GM12878 (cell line): Measurements from ENCODE around the gene IL17RC. TPM values are rescaled to one million over a fixed set of nuclear protein-coding genes. Genes with fewer than 3 reads are reported as not detected.

Source experiments
- ATAC-seq: fragments of 200-7000 bp; cut with Tn5 transposase; 3 replicates; pipeline ENCODE4 v1.9.1; 2020; ENCODE audit warnings: mild to moderate bottlenecking, moderate library complexity
- BruUV-seq: library from RNA; stranded (reverse); fragments of 400-500 nt; replicated peaks from 2 replicates; lab custom pipeline; 2021; lab: Mats Ljungman, UMichigan
- CTCF ChIA-PET: fragments of 300-600 bp; sonication (Branson Sonifier 250); formaldehyde crosslinking; extraction: SDS; loops from one replicate; lab custom pipeline; 2021; ENCODE audit warnings: inconsistent platforms; lab: Yijun Ruan, JAX
- POLR2A ChIA-PET: fragments of 350-600 bp; formaldehyde crosslinking; extraction: SDS; loops from one replicate; lab custom pipeline; 2021; ENCODE audit warnings: inconsistent platforms; lab: Charles Lee
- RAD21 ChIA-PET: fragments of 300-600 bp; sonication (Branson Sonifier 250); formaldehyde crosslinking; loops from one replicate; lab custom pipeline; 2023; ENCODE audit warnings: antibody characterized with exemption; ENCODE audit not compliant: unreplicated experiment; lab: Charles Lee
- SMC1A ChIA-PET: fragments of 300-600 bp; sonication (Branson Sonifier 250); formaldehyde crosslinking; loops from one replicate; lab custom pipeline; 2023; ENCODE audit not compliant: unreplicated experiment, uncharacterized antibody; lab: Charles Lee
- DNase-seq: peaks from one replicate; pipeline ENCODE4 v3.0.0-alpha.2; 2011; ENCODE audit warnings: low read depth, low spot score
- FAIRE-seq: peaks from 3 replicates; lab custom pipeline; 2011; peaks lifted over from hg19 to GRCh38; lab: Jason Lieb, UNC
- H2AFZ ChIP-seq: 2 replicates; pipeline ENCODE4 v1.6.0; 2011; ENCODE audit warnings: low read depth, low read length, control low read depth; ENCODE audit not compliant: control insufficient read depth
- H3K27ac ChIP-seq: 2 replicates; pipeline ENCODE4 v1.5.1; 2011; ENCODE audit warnings: control low read depth; ENCODE audit not compliant: control insufficient read depth, insufficient read depth
- H3K27me3 ChIP-seq, 2 experiments: replicated peaks in 1 of 2; 2 replicates each; pipeline versions ENCODE4 v1.6.0 to v1.6.1; 2011; ENCODE audit warnings: low read length in 1 of 2; ENCODE audit not compliant: control insufficient read depth in 2 of 2, insufficient read depth in 2 of 2
- H3K36me3 ChIP-seq, 2 experiments: 2 replicates each; pipeline ENCODE4 v1.5.1; 2011; ENCODE audit warnings: low read length in 1 of 2; ENCODE audit not compliant: control insufficient read depth in 2 of 2, insufficient read depth in 2 of 2
- H3K4me1 ChIP-seq: 2 replicates; pipeline ENCODE4 v1.6.1; 2011; ENCODE audit warnings: mild to moderate bottlenecking, low read length, moderate library complexity, mixed read lengths; ENCODE audit not compliant: control insufficient read depth, insufficient read depth
- H3K4me2 ChIP-seq: 2 replicates; pipeline ENCODE4 v1.6.0; 2011; ENCODE audit warnings: control low read depth; ENCODE audit not compliant: control insufficient read depth, insufficient read depth
- H3K4me3 ChIP-seq: fragments of 200-600 bp; sonication (generic); 2 replicates; pipeline ENCODE4 v1.5.1; 2016
- H3K79me2 ChIP-seq: 2 replicates; pipeline ENCODE4 v1.6.0; 2011; ENCODE audit warnings: low read length; ENCODE audit not compliant: control insufficient read depth, insufficient read depth
- H3K9ac ChIP-seq: 2 replicates; pipeline ENCODE4 v1.8.0; 2011; ENCODE audit warnings: low read length, control low read depth, mixed read lengths; ENCODE audit not compliant: control insufficient read depth, insufficient read depth
- H3K9me3 ChIP-seq: replicated peaks from 3 replicates; pipeline ENCODE4 v1.5.1; 2011; ENCODE audit warnings: mild to moderate bottlenecking, low read length; ENCODE audit not compliant: control insufficient read depth, insufficient read depth
- H4K20me1 ChIP-seq: 2 replicates; pipeline ENCODE4 v1.6.0; 2011; ENCODE audit not compliant: control insufficient read depth, insufficient read depth
- ASH2L ChIP-seq: fragments of 300-600, 200-600 bp; sonication (generic); IDR thresholded peaks from 2 replicates; pipeline ENCODE4 v1.6.1; 2017; ENCODE audit warnings: low read depth, mild to moderate bottlenecking, borderline replicate concordance
- MEF2A ChIP-seq: IDR thresholded peaks from 2 replicates; pipeline ENCODE4 v1.6.1; 2011; ENCODE audit warnings: low read depth, mild to moderate bottlenecking, low read length, moderate library complexity; ENCODE audit not compliant: insufficient read depth
- MTA3 ChIP-seq: IDR thresholded peaks from 2 replicates; pipeline ENCODE4 v1.6.1; 2012; ENCODE audit warnings: low read length, inconsistent platforms, borderline replicate concordance
- MXI1 ChIP-seq: fragments of 150-350 bp; IDR thresholded peaks from 2 replicates; pipeline ENCODE4 v1.6.1; 2011; ENCODE audit warnings: low read depth, mild to moderate bottlenecking, inconsistent platforms, low read length, improper control_type of control experiment
- NR2C2 ChIP-seq: IDR thresholded peaks from 2 replicates; pipeline ENCODE4 v1.6.1; 2011; ENCODE audit warnings: borderline replicate concordance, low read depth; ENCODE audit not compliant: control insufficient read depth, insufficient read length
- POLR2A ChIP-seq: IDR thresholded peaks from 2 replicates; pipeline ENCODE4 v1.6.1; 2011; ENCODE audit warnings: low read depth, mild to moderate bottlenecking, low read length
- RAD51 ChIP-seq: fragments of 450-650 bp; IDR thresholded peaks from 2 replicates; pipeline ENCODE4 v1.6.1; 2016; ENCODE audit warnings: moderate library complexity, mild to moderate bottlenecking, inconsistent platforms
- YY1 ChIP-seq: IDR thresholded peaks from 2 replicates; pipeline ENCODE4 v1.6.1; 2011; ENCODE audit warnings: low read depth, mild to moderate bottlenecking, low read length
- ZNF274 ChIP-seq: IDR thresholded peaks from one replicate; pipeline ENCODE4 v1.8.0; 2011; ENCODE audit not compliant: insufficient read length, insufficient read depth
- ZSCAN29 ChIP-seq: fragments of 450-650 bp; IDR thresholded peaks from 2 replicates; pipeline ENCODE4 v1.6.1; 2017; ENCODE audit warnings: mild to moderate bottlenecking, moderate library complexity
- WGBS: methylation state at CpG from one replicate; pipeline ENCODE4 v1.1.6; 2016; ENCODE audit warnings: low lambda C conversion rate; ENCODE audit not compliant: insufficient replicate concordance, insufficient coverage; ENCODE audit errors: missing lambda C conversion rate; 5-methylcytosine and 5-hydroxymethylcytosine counted together
- in situ Hi-C: fragments of 300-500 bp; cut with MboI; formaldehyde crosslinking; loops from 9 replicates; pipeline ENCODE4 v1.14.3; 2018; ENCODE audit warnings: mixed read lengths
- intact Hi-C: fragments of 100-400 bp; cut with micrococcal nuclease; formaldehyde crosslinking; loops from one replicate; pipeline ENCODE4 v1.14.2; 2022; ENCODE audit not compliant: unreplicated experiment
- polyA plus RNA-seq, 11 experiments: library from polyadenylated mRNA; depleted of rRNA in 4 of 11; unstranded in 6 of 11; stranded (reverse) in 5 of 11; fragments of >200 nt; fragmentation: Nextera tagmentation in 4 of 11; fragmentation: Illumina TruSeq in 1 of 11; extraction: Ambion mirVana in 4 of 11; extraction: Trizol in 1 of 11; gene quantifications; 1 replicate in 1 of 11; 2 replicates in 10 of 11; pipeline versions ENCODE4 v1.2.1 to v1.2.3, GENCODE V29; 2011 to 2016; ENCODE audit warnings: inconsistent platforms in 2 of 11, missing spikeins in 2 of 11, low read depth in 1 of 11
- total RNA-seq, 4 experiments: library from RNA; depleted of rRNA in 3 of 4; stranded (reverse); fragments of >200 nt in 3 of 4; fragmentation: Illumina TruSeq in 1 of 4; extraction: Trizol in 1 of 4; gene quantifications; 2 replicates each; pipeline versions ENCODE4 v1.2.1 to v1.2.3, GENCODE V29; 2013 to 2021
- TF ChIP-seq, protein P1 (sequence below): IDR thresholded peaks from 2 replicates; pipeline ENCODE4 v1.6.1; 2012; ENCODE audit warnings: low read depth, low read length, improper control_type of control experiment
- TF ChIP-seq, protein P2 (sequence below): fragments of 450-650 bp; formaldehyde crosslinking; IDR thresholded peaks from 2 replicates; pipeline ENCODE4 v1.4.0; 2022; ENCODE audit warnings: mild to moderate bottlenecking, moderate library complexity
- TF ChIP-seq, protein P3 (sequence below): IDR thresholded peaks from 2 replicates; pipeline ENCODE4 v1.6.1; 2012; ENCODE audit warnings: low read length, inconsistent platforms
- TF ChIP-seq, protein P4 (sequence below): fragments of 450-650 bp; IDR thresholded peaks from 2 replicates; pipeline ENCODE4 v1.6.1; 2016; ENCODE audit warnings: mild to moderate bottlenecking

Gene IL17RC
- total and polyA plus RNA-seq, 10 of the 15 experiments (the other 5 are each of a cell fraction or from before 2014, with no cell fraction given), result 0.07 to 4.4 (median 0.34) TPM; not detected in 3

DNA sequence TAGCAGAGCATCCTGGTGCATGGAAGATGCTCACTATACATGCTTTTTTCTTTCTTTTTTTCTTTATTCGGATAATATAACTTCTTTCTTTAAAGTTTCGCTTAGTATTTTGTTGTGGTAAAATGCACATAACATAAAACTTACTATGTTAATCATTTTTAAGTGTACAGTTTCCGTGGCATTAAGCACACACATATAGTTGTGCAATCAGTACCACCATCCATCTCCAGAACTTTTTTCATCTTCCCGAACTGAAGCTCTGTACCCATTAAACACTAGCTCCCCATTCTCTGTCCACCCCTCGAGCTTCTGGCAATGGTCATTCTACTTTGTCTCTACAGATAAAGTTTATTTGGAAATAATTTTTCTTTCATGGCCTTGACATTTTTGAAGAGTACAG is 27.5 kb upstream of the IL17RC start:
- intact Hi-C loops (no loop called here), in situ Hi-C loops (no loop called here)
- TF ChIP-seq NR2C2, result no peak
- no peak for TF ChIP-seq ZNF274
- TF ChIP-seq, protein P1, sequence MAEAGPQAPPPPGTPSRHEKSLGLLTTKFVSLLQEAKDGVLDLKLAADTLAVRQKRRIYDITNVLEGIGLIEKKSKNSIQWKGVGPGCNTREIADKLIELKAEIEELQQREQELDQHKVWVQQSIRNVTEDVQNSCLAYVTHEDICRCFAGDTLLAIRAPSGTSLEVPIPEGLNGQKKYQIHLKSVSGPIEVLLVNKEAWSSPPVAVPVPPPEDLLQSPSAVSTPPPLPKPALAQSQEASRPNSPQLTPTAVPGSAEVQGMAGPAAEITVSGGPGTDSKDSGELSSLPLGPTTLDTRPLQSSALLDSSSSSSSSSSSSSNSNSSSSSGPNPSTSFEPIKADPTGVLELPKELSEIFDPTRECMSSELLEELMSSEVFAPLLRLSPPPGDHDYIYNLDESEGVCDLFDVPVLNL, result no peak
- TF ChIP-seq POLR2A, result no peak
- TF ChIP-seq MEF2A, result no peak
- no peak for TF ChIP-seq MXI1
- TF ChIP-seq, protein P2, sequence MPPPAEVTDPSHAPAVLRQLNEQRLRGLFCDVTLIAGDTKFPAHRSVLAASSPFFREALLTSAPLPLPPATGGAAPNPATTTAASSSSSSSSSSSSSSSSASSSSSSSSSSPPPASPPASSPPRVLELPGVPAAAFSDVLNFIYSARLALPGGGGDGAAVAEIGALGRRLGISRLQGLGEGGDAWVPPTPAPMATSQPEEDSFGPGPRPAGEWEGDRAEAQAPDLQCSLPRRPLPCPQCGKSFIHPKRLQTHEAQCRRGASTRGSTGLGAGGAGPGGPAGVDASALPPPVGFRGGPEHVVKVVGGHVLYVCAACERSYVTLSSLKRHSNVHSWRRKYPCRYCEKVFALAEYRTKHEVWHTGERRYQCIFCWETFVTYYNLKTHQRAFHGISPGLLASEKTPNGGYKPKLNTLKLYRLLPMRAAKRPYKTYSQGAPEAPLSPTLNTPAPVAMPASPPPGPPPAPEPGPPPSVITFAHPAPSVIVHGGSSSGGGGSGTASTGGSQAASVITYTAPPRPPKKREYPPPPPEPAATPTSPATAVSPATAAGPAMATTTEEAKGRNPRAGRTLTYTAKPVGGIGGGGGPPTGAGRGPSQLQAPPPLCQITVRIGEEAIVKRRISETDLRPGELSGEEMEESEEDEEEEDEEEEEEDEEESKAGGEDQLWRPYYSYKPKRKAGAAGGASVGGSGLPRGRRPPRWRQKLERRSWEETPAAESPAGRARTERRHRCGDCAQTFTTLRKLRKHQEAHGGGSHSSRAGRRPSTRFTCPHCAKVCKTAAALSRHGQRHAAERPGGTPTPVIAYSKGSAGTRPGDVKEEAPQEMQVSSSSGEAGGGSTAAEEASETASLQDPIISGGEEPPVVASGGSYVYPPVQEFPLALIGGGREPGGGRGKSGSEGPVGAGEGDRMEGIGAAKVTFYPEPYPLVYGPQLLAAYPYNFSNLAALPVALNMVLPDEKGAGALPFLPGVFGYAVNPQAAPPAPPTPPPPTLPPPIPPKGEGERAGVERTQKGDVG (CRISPR knock-in tag), result no peak
- TF ChIP-seq, protein P3, sequence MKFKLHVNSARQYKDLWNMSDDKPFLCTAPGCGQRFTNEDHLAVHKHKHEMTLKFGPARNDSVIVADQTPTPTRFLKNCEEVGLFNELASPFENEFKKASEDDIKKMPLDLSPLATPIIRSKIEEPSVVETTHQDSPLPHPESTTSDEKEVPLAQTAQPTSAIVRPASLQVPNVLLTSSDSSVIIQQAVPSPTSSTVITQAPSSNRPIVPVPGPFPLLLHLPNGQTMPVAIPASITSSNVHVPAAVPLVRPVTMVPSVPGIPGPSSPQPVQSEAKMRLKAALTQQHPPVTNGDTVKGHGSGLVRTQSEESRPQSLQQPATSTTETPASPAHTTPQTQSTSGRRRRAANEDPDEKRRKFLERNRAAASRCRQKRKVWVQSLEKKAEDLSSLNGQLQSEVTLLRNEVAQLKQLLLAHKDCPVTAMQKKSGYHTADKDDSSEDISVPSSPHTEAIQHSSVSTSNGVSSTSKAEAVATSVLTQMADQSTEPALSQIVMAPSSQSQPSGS, result no peak
- TF ChIP-seq ASH2L, result no peak
- TF ChIP-seq YY1, result no peak
- no peak for TF ChIP-seq RAD51
- no peak for TF ChIP-seq ZSCAN29
- TF ChIP-seq, protein P4, sequence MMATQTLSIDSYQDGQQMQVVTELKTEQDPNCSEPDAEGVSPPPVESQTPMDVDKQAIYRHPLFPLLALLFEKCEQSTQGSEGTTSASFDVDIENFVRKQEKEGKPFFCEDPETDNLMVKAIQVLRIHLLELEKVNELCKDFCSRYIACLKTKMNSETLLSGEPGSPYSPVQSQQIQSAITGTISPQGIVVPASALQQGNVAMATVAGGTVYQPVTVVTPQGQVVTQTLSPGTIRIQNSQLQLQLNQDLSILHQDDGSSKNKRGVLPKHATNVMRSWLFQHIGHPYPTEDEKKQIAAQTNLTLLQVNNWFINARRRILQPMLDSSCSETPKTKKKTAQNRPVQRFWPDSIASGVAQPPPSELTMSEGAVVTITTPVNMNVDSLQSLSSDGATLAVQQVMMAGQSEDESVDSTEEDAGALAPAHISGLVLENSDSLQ, result no peak
- no peak for TF ChIP-seq MTA3
- ChIA-PET CTCF (interaction anchor here (1.1 to 3.1 kb wide), 2 partner anchors 27 to 42 kb away, joined by 3 to 28 read pairs; partner anchors contain the start of genes CRELD1 and IL17RC), RAD21 (interaction anchor here (0.9 to 1.3 kb wide), 2 partner anchors 9 to 22 kb away, joined by 4 to 5 read pairs; partner anchors contain the start of gene CIDEC), POLR2A (interaction anchor here (0.6 to 3.4 kb wide), 3 partner anchors 10 to 58 kb away, joined by 3 to 35 read pairs (median 4); partner anchors contain the start of gene CIDEC), SMC1A (interaction anchor here (0.6 to 1.7 kb wide), 5 partner anchors 13 to 799 kb away, joined by 3 to 7 read pairs (median 4); partner anchors contain the start of genes CRELD1 and IL17RE)
- no peak for ATAC-seq
- Histone ChIP-seq H3K36me3 (peaks cover 2 to 12% of the 10 kb centered on the region in 2 experiments), H3K27me3 (no peaks in the 10 kb centered on the region), H3K27ac (no peak overlapping the region), H3K9me3 (no peaks in the 10 kb centered on the region; the same call in 2 of the 3 replicates), H3K4me1 (no peaks in the 10 kb centered on the region), H2AFZ (no peak overlapping the region), H3K4me2 (no peak overlapping the region), H3K9ac (no peak overlapping the region), H3K4me3 (no peak overlapping the region), H3K79me2 (peaks cover 34% of the 10 kb centered on the region), H4K20me1 (no peaks in the 10 kb centered on the region)
- 68% methylated on average over 5 of the region's 5 CpGs for WGBS
- no TSS peak for BruUV-seq
- DNase-seq, result no peak
- FAIRE-seq, result no peak
